ENCODE measurements around the gene FIBCD1.

- TF ChIP-seq, protein P1, sequence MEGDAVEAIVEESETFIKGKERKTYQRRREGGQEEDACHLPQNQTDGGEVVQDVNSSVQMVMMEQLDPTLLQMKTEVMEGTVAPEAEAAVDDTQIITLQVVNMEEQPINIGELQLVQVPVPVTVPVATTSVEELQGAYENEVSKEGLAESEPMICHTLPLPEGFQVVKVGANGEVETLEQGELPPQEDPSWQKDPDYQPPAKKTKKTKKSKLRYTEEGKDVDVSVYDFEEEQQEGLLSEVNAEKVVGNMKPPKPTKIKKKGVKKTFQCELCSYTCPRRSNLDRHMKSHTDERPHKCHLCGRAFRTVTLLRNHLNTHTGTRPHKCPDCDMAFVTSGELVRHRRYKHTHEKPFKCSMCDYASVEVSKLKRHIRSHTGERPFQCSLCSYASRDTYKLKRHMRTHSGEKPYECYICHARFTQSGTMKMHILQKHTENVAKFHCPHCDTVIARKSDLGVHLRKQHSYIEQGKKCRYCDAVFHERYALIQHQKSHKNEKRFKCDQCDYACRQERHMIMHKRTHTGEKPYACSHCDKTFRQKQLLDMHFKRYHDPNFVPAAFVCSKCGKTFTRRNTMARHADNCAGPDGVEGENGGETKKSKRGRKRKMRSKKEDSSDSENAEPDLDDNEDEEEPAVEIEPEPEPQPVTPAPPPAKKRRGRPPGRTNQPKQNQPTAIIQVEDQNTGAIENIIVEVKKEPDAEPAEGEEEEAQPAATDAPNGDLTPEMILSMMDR (IDR thresholded peaks at IDR 0.05) = no peak
- no peak for TF ChIP-seq POLR2A (IDR thresholded peaks at IDR 0.05)
These were observed 13.9 kb downstream of the FIBCD1 start for GRCh38 chr9:130925050-130925678.
